ENCODE measurements around the gene MED13L. TPM values are rescaled to one million over a fixed set of nuclear protein-coding genes. Genes with fewer than 3 reads are reported as not detected.

Gene MED13L
- total RNA-seq, 1 experiment from 2014 or later, result 80.5 TPM

- peaks cover 9% of the 10 kb centered on the region for H3K4me1 Mint-ChIP-seq
- CTCF ChIA-PET, result interaction anchor here (1.4 to 2.4 kb wide), 4 partner anchors 21 to 751 kb away, joined by 6 to 10 read pairs (median 8); no protein-coding TSS in a partner anchor
- DNase-seq (ENCODE audit: low spot score) (no peak), ATAC-seq (no peak)
- H3K9me3 Mint-ChIP-seq, result no peaks in the 10 kb centered on the region
- POLR2A ChIA-PET, result no interaction called here
- H3K27ac Mint-ChIP-seq, result no peak overlapping the region
- TF ChIP-seq, protein P1, sequence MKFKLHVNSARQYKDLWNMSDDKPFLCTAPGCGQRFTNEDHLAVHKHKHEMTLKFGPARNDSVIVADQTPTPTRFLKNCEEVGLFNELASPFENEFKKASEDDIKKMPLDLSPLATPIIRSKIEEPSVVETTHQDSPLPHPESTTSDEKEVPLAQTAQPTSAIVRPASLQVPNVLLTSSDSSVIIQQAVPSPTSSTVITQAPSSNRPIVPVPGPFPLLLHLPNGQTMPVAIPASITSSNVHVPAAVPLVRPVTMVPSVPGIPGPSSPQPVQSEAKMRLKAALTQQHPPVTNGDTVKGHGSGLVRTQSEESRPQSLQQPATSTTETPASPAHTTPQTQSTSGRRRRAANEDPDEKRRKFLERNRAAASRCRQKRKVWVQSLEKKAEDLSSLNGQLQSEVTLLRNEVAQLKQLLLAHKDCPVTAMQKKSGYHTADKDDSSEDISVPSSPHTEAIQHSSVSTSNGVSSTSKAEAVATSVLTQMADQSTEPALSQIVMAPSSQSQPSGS (CRISPR knock-in tag; IDR thresholded peaks at IDR 0.05; ENCODE audit: borderline replicate concordance, low read depth), result no peak
- TF ChIP-seq, protein P2, sequence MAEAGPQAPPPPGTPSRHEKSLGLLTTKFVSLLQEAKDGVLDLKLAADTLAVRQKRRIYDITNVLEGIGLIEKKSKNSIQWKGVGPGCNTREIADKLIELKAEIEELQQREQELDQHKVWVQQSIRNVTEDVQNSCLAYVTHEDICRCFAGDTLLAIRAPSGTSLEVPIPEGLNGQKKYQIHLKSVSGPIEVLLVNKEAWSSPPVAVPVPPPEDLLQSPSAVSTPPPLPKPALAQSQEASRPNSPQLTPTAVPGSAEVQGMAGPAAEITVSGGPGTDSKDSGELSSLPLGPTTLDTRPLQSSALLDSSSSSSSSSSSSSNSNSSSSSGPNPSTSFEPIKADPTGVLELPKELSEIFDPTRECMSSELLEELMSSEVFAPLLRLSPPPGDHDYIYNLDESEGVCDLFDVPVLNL (CRISPR knock-in tag; IDR thresholded peaks at IDR 0.05; ENCODE audit: borderline replicate concordance, low read depth), result no peak
- TF ChIP-seq GRHL2 (CRISPR knock-in tag; IDR thresholded peaks at IDR 0.05; ENCODE audit: insufficient replicate concordance, severe bottlenecking), result no peak
- TF ChIP-seq MXD4 (CRISPR knock-in tag; IDR thresholded peaks at IDR 0.05; ENCODE audit: borderline replicate concordance), result no peak
- no peak for TF ChIP-seq AR (CRISPR knock-in tag; IDR thresholded peaks at IDR 0.05)
- TF ChIP-seq SMAD3 (CRISPR knock-in tag; IDR thresholded peaks at IDR 0.05; ENCODE audit: borderline replicate concordance), result no peak
- TF ChIP-seq ZNF512 (CRISPR knock-in tag; IDR thresholded peaks at IDR 0.05; ENCODE audit: borderline replicate concordance), result no peak
- no peak for TF ChIP-seq ZNF423 (CRISPR knock-in tag; IDR thresholded peaks at IDR 0.05)
- no peak for TF ChIP-seq NR2C2 (CRISPR knock-in tag; IDR thresholded peaks at IDR 0.05)
- TF ChIP-seq SMAD4 (CRISPR knock-in tag; IDR thresholded peaks at IDR 0.05), result no peak
- TF ChIP-seq, protein P3, sequence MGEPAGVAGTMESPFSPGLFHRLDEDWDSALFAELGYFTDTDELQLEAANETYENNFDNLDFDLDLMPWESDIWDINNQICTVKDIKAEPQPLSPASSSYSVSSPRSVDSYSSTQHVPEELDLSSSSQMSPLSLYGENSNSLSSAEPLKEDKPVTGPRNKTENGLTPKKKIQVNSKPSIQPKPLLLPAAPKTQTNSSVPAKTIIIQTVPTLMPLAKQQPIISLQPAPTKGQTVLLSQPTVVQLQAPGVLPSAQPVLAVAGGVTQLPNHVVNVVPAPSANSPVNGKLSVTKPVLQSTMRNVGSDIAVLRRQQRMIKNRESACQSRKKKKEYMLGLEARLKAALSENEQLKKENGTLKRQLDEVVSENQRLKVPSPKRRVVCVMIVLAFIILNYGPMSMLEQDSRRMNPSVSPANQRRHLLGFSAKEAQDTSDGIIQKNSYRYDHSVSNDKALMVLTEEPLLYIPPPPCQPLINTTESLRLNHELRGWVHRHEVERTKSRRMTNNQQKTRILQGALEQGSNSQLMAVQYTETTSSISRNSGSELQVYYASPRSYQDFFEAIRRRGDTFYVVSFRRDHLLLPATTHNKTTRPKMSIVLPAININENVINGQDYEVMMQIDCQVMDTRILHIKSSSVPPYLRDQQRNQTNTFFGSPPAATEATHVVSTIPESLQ (CRISPR knock-in tag; IDR thresholded peaks at IDR 0.05), result no peak
- TF ChIP-seq MYBL2 (CRISPR knock-in tag; IDR thresholded peaks at IDR 0.05), result no peak
- no peak overlapping the region for H3K4me3 Mint-ChIP-seq
- no peaks in the 10 kb centered on the region; the same call in 1 of the 2 replicates for H3K36me3 Mint-ChIP-seq
- H3K27me3 Mint-ChIP-seq (ENCODE audit: low read depth), result peaks cover 7% of the 10 kb centered on the region
These were observed 331.4 kb downstream of the MED13L start for GRCh38 chr12:115946092-115946491.

DNA sequence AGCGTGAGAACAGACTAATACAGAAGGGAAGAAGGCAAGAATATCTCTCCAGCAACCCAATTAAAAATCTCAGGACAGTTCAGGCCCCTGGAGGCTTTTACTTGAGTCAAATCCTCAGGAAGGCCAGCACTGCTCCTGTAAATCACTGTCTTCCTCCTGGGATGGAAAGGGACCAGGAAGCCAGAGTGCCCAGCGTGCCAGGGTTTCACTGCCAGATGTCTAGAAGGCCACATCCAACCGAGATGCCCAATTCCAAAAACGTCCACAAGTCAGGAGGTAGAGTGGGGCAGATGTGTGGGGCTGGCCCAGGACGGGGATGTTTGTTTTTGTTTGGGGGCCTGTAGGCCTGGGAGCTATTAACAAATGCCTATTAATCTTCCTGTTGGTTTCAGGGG is 332.0 kb downstream of the MED13L start:
- Mint-ChIP-seq H3K36me3 (no peaks in the 10 kb centered on the region; the same call in 1 of the 2 replicates), H3K4me3 (no peak overlapping the region), H3K27ac (no peak overlapping the region), H3K27me3 (ENCODE audit: low read depth) (peaks cover 7% of the 10 kb centered on the region), H3K9me3 (no peaks in the 10 kb centered on the region), H3K4me1 (peaks cover 9% of the 10 kb centered on the region)
- CTCF ChIA-PET, result interaction anchor here (1.1 to 2.4 kb wide), 2 partner anchors 12 to 752 kb away, joined by 3 to 10 read pairs; no protein-coding TSS in a partner anchor
- no peak for ATAC-seq
- POLR2A ChIA-PET, result no interaction called here
- DNase-seq (ENCODE audit: low spot score), result no peak
- no peak for TF ChIP-seq ZNF219 (CRISPR knock-in tag; IDR thresholded peaks at IDR 0.05; ENCODE audit: borderline replicate concordance)
- TF ChIP-seq, protein P4, sequence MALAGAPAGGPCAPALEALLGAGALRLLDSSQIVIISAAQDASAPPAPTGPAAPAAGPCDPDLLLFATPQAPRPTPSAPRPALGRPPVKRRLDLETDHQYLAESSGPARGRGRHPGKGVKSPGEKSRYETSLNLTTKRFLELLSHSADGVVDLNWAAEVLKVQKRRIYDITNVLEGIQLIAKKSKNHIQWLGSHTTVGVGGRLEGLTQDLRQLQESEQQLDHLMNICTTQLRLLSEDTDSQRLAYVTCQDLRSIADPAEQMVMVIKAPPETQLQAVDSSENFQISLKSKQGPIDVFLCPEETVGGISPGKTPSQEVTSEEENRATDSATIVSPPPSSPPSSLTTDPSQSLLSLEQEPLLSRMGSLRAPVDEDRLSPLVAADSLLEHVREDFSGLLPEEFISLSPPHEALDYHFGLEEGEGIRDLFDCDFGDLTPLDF (CRISPR knock-in tag; IDR thresholded peaks at IDR 0.05), result no peak
- no peak for TF ChIP-seq GRHL2 (CRISPR knock-in tag; IDR thresholded peaks at IDR 0.05; ENCODE audit: insufficient replicate concordance, severe bottlenecking)
- TF ChIP-seq, protein P5, sequence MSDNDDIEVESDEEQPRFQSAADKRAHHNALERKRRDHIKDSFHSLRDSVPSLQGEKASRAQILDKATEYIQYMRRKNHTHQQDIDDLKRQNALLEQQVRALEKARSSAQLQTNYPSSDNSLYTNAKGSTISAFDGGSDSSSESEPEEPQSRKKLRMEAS (CRISPR knock-in tag; IDR thresholded peaks at IDR 0.05), result no peak
- no peak for TF ChIP-seq SP1 (CRISPR knock-in tag; conservative IDR thresholded peaks at IDR 0.05)
- TF ChIP-seq SOX15 (CRISPR knock-in tag; IDR thresholded peaks at IDR 0.05), result no peak
- no peak for TF ChIP-seq ATF1 (CRISPR knock-in tag; IDR thresholded peaks at IDR 0.05)
- TF ChIP-seq, protein P6, sequence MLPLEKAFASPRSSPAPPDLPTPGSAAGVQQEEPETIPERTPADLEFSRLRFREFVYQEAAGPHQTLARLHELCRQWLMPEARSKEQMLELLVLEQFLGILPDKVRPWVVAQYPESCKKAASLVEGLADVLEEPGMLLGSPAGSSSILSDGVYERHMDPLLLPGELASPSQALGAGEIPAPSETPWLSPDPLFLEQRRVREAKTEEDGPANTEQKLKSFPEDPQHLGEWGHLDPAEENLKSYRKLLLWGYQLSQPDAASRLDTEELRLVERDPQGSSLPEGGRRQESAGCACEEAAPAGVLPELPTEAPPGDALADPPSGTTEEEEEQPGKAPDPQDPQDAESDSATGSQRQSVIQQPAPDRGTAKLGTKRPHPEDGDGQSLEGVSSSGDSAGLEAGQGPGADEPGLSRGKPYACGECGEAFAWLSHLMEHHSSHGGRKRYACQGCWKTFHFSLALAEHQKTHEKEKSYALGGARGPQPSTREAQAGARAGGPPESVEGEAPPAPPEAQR (CRISPR knock-in tag; IDR thresholded peaks at IDR 0.05), result no peak
- TF ChIP-seq, protein P1 (CRISPR knock-in tag; IDR thresholded peaks at IDR 0.05; ENCODE audit: borderline replicate concordance, low read depth), result no peak
- no peak for TF ChIP-seq TCF7 (CRISPR knock-in tag; IDR thresholded peaks at IDR 0.05; ENCODE audit: low read depth)

Data from WTC11 (cell line).